Measurements from ENCODE around the gene ZNF385B.

Gene ZNF385B

GRCh38 chr2:179443180-179443579 lies 418.2 kb downstream of the ZNF385B start:
- no peak for DNase-seq (ENCODE audit: low read depth)
- H3K4me3 ChIP-seq (ENCODE audit: low read length), result no peak overlapping the region
- no peak for TF ChIP-seq CTCF (conservative IDR thresholded peaks at IDR 0.05; ENCODE audit: low read length)

- DNase-seq (ENCODE audit: low read depth), result no peak
- TF ChIP-seq CTCF (conservative IDR thresholded peaks at IDR 0.05; ENCODE audit: low read length), result no peak
- H3K4me3 ChIP-seq (ENCODE audit: low read length), result no peak overlapping the region
Measured at GRCh38 chr2:179442206-179442605, 419.2 kb downstream of the ZNF385B start.

GRCh38 chr2:179441551-179441950 lies 419.9 kb downstream of the ZNF385B start:
- H3K4me3 ChIP-seq (ENCODE audit: low read length), result no peak overlapping the region
- no peak for TF ChIP-seq CTCF (conservative IDR thresholded peaks at IDR 0.05; ENCODE audit: low read length)
- DNase-seq (ENCODE audit: low read depth), result peak; percentile 20

GRCh38 chr2:179440642-179441251 lies 420.7 kb downstream of the ZNF385B start:
- peak; percentile 66 for TF ChIP-seq CTCF (conservative IDR thresholded peaks at IDR 0.05; ENCODE audit: low read length)
- no peak overlapping the region for H3K4me3 ChIP-seq (ENCODE audit: low read length)
- peak; percentile 37 for DNase-seq (ENCODE audit: low read depth)

GRCh38 chr2:179438654-179439053 lies 422.8 kb downstream of the ZNF385B start:
- TF ChIP-seq CTCF (conservative IDR thresholded peaks at IDR 0.05; ENCODE audit: low read length), result no peak
- DNase-seq (ENCODE audit: low read depth), result no peak
- no peak overlapping the region for H3K4me3 ChIP-seq (ENCODE audit: low read length)

GRCh38 chr2:179437430-179437829 lies 424.0 kb downstream of the ZNF385B start:
- no peak for TF ChIP-seq CTCF (conservative IDR thresholded peaks at IDR 0.05; ENCODE audit: low read length)
- DNase-seq (ENCODE audit: low read depth), result no peak
- H3K4me3 ChIP-seq (ENCODE audit: low read length), result no peak overlapping the region

- no peak for DNase-seq (ENCODE audit: low read depth)
- no peak for TF ChIP-seq CTCF (conservative IDR thresholded peaks at IDR 0.05; ENCODE audit: low read length)
- no peak overlapping the region for H3K4me3 ChIP-seq (ENCODE audit: low read length)
Measured at GRCh38 chr2:179435566-179435965, 425.8 kb downstream of the ZNF385B start.
